ENCODE results near the gene COL9A3. TPM values are rescaled to one million over a fixed set of nuclear protein-coding genes. Genes with fewer than 3 reads are reported as not detected.

Gene COL9A3
- total RNA-seq, 2 donors from 2014 or later = 2.3 to 2.8 TPM

- ATAC-seq (no peak), DNase-seq (peak in 1 of 2 donors; percentile 60)
- intact Hi-C loops (cut with DNase I, micrococcal nuclease) = no loop called here
Observed at GRCh38 chr20:62805711-62806382, 11.0 kb upstream of the COL9A3 start.

DNA sequence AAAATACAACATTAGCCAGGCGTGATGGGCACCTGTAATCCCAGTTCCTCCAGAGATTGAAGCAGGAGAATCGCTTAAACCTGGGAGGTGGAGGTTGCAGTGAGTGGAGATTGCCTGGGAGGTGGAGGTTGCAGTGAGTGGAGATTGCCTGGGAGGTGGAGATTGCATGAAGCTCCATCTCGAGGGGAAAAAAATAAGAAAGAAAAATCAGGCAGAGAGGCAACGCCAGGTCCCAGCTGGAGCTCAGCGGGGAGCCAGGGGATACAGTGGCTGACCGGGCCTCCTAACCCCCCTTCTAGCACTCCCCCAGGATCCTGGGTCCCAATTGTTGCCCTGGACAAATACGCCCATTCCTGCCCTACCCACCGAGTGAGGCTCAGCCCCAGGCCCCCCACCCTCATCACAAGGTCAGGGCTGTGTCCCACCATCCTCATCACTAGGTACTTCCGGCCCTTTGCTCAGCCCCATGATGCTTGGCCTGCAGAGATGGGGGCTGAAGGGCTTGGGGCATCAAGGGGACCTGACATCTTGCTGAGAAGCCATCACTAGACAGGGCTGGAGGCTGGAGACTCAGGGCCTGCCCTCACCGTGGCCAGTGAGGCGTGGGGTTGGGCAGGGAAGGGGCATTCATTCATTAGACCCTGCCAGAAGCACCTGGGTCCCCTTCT is 10.3 kb upstream of the COL9A3 start:
- DNase-seq (no peak), ATAC-seq (no peak)
- intact Hi-C loops (cut with DNase I, micrococcal nuclease) = no loop called here

DNA sequence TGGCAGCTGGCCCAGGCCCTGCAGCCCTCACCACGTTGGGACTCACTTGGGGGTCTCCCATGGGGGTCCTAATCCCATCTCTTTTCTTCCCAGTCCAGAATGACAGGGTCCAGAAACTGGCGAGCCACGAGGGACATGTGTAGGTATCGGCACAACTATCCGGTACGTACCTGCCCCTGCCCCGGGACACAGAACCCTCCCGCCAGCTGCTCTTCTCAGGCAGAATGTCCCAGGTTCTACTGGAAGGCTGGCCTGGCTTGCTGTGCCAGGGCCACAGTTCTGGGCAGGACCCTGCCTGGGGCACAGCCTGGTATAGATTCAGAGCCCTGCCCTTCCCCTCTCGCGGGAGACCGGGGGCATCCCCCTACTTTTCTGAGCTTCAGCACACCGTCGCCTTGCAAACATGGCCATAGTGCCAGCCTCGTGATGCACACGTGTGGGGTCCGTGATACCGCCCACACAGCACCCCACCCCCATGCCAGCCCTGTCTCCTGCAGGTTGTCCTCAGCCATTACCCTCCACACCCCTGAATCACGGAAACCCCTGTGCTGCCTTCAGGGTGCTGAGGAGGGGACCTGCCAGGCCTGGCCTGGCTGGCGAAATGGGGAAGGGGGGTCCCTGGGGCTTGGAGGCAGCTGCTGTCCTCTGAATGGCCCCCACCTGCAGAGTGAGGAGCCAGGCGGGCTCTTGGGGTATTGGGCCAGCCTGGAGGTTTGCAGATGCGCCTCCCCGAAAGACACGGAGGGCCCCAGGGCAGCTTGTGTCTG is 9.2 kb upstream of the COL9A3 start:
- intact Hi-C loops (cut with DNase I, micrococcal nuclease) = no loop called here
- DNase-seq (no peak), ATAC-seq (no peak)

DNA sequence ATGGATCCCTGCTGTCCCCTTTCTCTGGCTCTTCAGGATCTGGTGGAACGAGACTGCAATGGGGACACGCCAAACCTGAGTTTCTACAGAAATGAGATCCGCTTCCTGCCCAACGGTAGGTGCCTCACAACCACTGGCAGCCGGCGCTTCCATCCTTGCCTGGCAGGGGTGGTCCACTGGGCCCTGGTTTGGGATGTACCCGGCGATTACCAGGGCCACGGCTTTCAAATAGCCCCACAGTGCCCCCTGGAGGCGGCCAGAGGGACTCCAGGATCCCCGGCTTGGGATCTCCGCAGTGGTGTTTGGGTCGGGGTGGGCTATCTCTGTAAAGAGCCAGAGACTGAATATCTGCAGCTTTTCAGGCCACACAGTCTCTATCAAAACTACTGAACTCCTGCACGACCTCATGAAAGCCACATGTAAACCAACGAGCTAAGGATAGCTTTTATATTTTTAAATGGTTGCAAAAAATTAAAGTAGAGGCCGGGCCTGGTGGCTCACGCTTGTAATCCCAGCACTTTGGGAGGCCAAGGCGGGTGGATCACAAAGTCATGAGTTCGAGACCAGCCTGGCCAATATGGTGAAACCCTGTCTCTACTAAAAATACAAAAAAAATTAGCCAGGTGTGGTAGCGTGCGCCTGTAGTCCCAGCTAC is 8.5 kb upstream of the COL9A3 start:
- ATAC-seq (peak; percentile 39), DNase-seq (peak in 1 of 2 donors; percentile 69)
- intact Hi-C loops (cut with DNase I, micrococcal nuclease) = no loop called here

DNA sequence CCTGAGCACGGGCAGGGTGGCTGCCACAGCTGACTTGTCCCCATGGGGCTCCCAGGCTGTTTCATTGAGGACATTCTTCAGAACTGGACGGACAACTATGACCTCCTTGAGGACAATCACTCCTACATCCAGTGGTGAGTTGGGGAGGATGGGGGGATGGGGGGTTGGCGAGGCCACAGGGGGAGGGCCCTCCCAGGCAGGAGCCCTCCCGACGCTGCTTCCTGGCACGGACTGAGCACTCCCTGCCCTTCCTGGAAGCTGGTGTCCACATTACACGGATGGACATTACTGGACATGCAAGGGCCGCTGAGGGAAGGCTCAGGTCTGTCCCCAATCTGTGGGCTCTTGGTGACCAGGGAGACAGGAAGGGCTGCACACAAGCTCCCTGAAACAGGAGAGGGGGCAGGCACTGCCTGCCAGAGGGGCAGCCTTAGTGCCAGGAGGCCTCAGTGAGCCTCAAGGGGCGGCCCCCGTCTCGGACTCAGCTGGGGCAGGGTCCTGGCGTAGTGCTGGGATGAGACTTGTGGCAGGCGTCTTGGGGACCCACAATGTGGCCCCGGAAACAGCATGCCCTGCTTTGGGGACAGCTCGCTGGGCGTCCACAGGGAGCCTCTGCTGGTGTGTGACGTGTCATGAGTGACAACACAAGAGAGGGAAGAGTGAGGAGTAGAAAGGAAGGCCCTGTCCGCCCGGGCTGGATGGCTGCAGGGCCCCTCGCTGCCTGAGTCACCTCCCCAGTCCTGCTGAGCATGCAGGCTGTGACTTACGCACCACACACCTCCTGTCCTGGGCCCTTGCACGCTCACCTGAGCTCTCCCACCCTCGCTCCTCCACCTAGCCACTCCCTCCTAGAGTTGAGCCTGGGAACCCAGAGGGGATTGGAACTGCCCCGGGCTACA is 7.1 kb upstream of the COL9A3 start:
- intact Hi-C loops (cut with DNase I, micrococcal nuclease) = no loop called here
- ATAC-seq = no peak
- no peak for DNase-seq

DNA sequence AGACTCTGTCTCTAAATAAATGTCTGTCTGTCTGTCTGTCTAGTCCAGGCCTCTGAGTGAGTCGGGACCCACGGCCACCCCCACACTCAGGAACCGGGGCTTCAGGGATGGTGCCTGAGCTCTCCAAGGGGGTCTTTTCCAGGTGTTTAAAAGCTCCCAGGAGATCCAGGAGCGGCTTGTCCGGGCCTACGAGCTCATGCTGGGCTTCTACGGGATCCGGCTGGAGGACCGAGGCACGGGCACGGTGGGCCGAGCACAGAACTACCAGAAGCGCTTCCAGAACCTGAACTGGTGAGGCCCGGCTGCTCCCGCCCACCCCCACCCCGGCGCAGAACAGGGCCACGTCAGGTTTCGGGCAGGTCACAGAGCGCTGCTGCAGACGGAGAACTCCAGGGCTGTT is 5.5 kb upstream of the COL9A3 start:
- DNase-seq = no peak
- intact Hi-C loops (cut with DNase I, micrococcal nuclease) = no loop called here

GRCh38 chr20:62811720-62812119 is 5.1 kb upstream of the COL9A3 start:
- no peak for ATAC-seq

More for the DNA sequence above, 5.5 kb upstream of the COL9A3 start:
- ATAC-seq = no peak

DNA sequence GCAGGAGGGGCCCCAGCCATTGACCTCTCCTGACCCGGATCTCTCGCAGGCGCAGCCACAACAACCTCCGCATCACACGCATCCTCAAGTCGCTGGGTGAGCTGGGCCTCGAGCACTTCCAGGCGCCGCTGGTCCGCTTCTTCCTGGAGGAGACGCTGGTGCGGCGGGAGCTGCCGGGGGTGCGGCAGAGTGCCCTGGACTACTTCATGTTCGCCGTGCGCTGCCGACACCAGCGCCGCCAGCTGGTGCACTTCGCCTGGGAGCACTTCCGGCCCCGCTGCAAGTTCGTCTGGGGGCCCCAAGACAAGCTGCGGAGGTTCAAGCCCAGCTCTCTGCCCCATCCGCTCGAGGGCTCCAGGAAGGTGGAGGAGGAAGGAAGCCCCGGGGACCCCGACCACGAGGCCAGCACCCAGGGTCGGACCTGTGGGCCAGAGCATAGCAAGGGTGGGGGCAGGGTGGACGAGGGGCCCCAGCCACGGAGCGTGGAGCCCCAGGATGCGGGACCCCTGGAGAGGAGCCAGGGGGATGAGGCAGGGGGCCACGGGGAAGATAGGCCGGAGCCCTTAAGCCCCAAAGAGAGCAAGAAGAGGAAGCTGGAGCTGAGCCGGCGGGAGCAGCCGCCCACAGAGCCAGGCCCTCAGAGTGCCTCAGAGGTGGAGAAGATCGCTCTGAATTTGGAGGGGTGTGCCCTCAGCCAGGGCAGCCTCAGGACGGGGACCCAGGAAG is 4.5 kb upstream of the COL9A3 start:
- DNase-seq = no peak
- intact Hi-C loops (cut with DNase I, micrococcal nuclease) = no loop called here
- no peak for ATAC-seq

More at GRCh38 chr20:62811720-62812119, 5.1 kb upstream of the COL9A3 start:
- no peak for DNase-seq
- intact Hi-C loops (cut with DNase I, micrococcal nuclease) = no loop called here

GRCh38 chr20:62812907-62813200 is 4.0 kb upstream of the COL9A3 start:
- intact Hi-C loops (cut with DNase I, micrococcal nuclease) = no loop called here
- DNase-seq = no peak
- ATAC-seq = no peak

- DNase-seq = no peak
- ATAC-seq = no peak
- intact Hi-C loops (cut with DNase I, micrococcal nuclease) = no loop called here
Observed at GRCh38 chr20:62813588-62813987, 3.3 kb upstream of the COL9A3 start.

DNA sequence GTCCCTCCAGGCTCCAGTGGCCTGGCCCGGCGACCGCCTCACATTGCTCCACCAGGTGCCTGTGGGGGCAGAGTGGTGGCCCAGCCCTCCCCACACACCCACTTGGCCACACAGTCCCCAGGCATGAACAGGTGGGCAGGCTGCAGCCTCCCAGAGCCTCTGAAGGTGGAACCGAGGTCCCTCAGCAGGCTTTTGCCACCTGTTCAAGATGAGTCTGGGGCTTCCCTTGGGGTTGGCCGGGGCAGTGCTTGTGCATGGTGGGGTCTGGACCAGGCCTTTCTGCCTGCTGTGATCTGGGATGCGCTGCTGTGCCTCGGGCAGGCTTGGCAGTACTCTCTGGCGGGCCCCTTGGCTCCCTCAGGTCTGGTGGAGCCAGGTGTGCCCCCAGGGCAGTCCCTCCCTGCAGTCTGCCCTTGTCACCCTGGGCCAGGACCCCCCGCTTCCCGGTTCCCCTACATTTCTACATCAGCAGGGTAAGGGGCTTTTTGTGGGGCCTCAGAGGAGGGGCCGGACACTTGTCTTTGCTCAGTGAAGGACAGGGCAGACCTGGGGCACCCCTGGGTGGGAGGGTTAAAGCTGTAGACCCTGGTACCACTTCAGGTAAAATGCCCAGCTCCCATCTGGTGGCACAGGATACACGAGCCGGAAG is 2.7 kb upstream of the COL9A3 start:
- DNase-seq = no peak
- intact Hi-C loops (cut with DNase I, micrococcal nuclease) = no loop called here
- ATAC-seq = no peak

DNA sequence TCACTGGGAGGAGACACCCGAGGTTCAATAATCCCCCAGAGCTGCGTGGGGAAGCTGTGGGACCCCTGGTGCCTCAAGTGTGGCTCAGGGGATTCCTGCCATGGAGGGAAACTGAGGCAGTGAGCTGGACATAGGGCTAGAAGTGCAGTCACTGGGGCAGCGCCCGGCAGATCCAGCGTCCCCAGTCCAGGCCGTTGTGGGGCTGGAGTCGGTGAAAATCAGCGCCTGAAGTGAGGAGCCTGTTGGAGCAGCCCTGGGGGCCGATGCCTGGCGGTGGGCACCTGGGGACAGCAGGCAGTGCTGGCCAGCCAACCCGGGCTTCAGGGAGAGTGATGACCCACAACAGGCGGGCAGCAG is 2.2 kb upstream of the COL9A3 start:
- no peak for DNase-seq
- intact Hi-C loops (cut with DNase I, micrococcal nuclease) = no loop called here
- no peak for ATAC-seq

- DNase-seq (no peak), ATAC-seq (peak; percentile 20)
- intact Hi-C loops (cut with DNase I, micrococcal nuclease) = no loop called here
Observed at GRCh38 chr20:62815066-62815991, 1.5 kb upstream of the COL9A3 start.

DNA sequence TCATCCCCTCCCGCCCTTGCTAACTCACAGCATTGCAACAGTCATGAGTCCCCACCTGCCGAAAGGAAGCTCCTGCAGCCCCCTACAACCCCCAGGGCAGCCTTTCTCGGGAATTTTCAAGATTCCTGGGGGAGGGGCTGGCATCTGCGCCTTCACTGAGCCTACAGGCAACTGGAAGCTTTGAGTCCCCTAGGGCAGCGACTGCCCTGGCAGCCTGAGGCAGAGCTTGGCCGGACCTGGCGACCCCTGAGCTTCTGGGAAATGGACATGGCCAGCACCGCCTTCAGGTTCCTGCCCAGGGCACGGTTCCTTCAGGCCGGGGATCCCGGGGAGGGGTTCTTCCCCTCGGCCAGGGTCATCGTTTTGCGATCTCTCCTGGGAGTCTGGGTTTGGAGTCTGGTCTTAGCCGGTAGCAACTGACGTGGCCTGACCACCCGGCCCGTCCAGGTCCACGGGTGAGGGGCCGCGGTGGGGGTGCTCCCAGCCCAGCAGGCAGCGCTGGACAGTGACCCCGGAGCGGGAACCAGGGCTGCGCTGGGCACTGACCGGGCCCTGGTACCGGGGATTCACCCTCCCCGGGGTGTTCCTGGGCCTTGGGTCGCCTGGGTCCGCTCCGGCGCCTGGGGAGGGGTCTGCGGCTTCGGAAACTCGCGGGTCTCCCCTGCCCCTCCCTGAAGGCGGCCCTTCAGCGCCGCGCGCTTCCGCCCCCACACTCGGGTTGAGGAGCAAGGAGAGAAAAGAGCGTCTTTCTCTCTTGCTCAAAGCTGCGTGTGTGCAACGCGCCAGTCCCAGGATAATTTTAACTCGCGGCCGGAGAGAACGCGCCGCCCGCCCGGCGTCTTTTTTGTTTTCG is 593 bp upstream of the COL9A3 start:
- ATAC-seq (no peak), DNase-seq (no peak)
- intact Hi-C loops (cut with DNase I, micrococcal nuclease) = no loop called here

DNA sequence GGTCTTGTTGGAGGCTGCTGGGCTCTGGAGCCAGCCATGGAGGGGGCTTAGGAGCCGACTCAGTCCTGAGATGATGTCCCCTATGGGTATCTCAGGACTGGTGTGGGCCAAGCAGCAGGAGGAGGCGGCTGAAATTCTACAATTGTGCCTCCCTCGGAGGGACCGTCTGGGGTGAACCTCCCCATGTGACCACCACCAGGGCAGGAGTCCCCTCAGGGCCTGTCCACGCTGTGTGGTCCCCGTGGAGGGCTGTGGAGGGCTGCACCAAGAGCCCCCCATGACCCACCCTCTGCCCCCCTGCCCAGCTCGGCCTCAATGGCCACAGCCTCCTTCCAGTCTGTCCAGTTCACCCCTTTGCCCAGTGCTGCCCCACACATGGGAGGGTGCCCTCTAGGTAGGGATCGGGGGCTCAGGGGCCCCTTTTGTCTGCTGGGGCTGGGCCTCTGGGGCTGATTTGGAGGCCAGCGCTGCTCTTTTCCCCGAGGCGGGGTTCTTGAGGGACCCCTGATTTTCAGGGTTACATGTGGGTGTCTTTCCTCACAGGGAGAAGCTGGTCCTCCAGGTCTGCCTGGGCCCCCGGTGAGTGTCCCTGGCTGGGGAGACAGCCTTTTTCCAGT is 1.2 kb downstream of the COL9A3 start:
- DNase-seq (no peak), ATAC-seq (no peak)
- intact Hi-C loops (cut with DNase I, micrococcal nuclease) = no loop called here

Measured in left colon (tissue), 2 donors.